Osteoblast (primary cell): ENCODE results near the gene OR7G3. TPM values are rescaled to one million over a fixed set of nuclear protein-coding genes. Genes with fewer than 3 reads are reported as not detected.

Experiments
- DNase-seq: peaks from one replicate; pipeline ENCODE4 v3.0.0; 2011; ENCODE audit warnings: low spot score, mixed read lengths; ENCODE audit not compliant: insufficient read length; ENCODE audit errors: missing footprints
- H2AFZ ChIP-seq: 2 replicates; pipeline ENCODE4 v1.6.0; 2011; ENCODE audit warnings: mild to moderate bottlenecking, low read length
- H3K27ac ChIP-seq: 2 replicates; pipeline ENCODE4 v1.5.1; 2011; ENCODE audit warnings: mild to moderate bottlenecking, low read depth, low read length, moderate library complexity
- H3K27me3 ChIP-seq: 2 replicates; pipeline ENCODE4 v1.6.0; 2012; ENCODE audit warnings: mild to moderate bottlenecking, control low read depth, inconsistent platforms, low read length, moderate library complexity; ENCODE audit not compliant: insufficient read depth
- H3K36me3 ChIP-seq: 2 replicates; pipeline ENCODE4 v1.5.1; 2011; ENCODE audit warnings: mild to moderate bottlenecking, low read length, control low read depth, moderate library complexity; ENCODE audit not compliant: insufficient read depth
- H3K4me1 ChIP-seq: 2 replicates; pipeline ENCODE4 v1.5.1; 2011; ENCODE audit warnings: mild to moderate bottlenecking, low read length, control low read depth, moderate library complexity; ENCODE audit not compliant: insufficient read depth
- H3K4me2 ChIP-seq: 2 replicates; pipeline ENCODE4 v1.6.0; 2011; ENCODE audit warnings: mild to moderate bottlenecking, low read length; ENCODE audit not compliant: insufficient read depth
- H3K4me3 ChIP-seq: fragments of 200-600 bp; sonication (generic); 3 replicates; pipeline ENCODE4 v1.5.1; 2012; ENCODE audit warnings: mild to moderate bottlenecking, low read length, inconsistent platforms; ENCODE audit not compliant: insufficient read depth
- H3K79me2 ChIP-seq: 2 replicates; pipeline ENCODE4 v1.6.0; 2012; ENCODE audit warnings: mild to moderate bottlenecking, low read length, control low read depth, inconsistent platforms; ENCODE audit not compliant: insufficient read depth
- H3K9me3 ChIP-seq: 2 replicates; pipeline ENCODE4 v1.5.1; 2011; ENCODE audit warnings: low read depth, low read length, control low read depth
- H4K20me1 ChIP-seq: 2 replicates; pipeline ENCODE4 v1.6.0; 2012; ENCODE audit warnings: mild to moderate bottlenecking, low read length, control low read depth; ENCODE audit not compliant: insufficient read depth
- total RNA-seq: library from RNA; depleted of rRNA; stranded (reverse); fragments of >200 nt; gene quantifications from 2 replicates; pipeline ENCODE4 v1.2.3, GENCODE V29; 2012
- TF ChIP-seq, protein P1 (sequence below): IDR thresholded peaks from 2 replicates; pipeline ENCODE4 v1.5.1; 2011; ENCODE audit warnings: mild to moderate bottlenecking, low read depth, low read length, moderate library complexity; ENCODE audit errors: extremely low read depth

OR7G3 gene
- total RNA-seq, 1 donor, result not detected

GRCh38 chr19:9165261-9165660 is 38.5 kb upstream of the OR7G3 start:
- no peak overlapping the region for H3K4me3 ChIP-seq
- TF ChIP-seq, protein P1, sequence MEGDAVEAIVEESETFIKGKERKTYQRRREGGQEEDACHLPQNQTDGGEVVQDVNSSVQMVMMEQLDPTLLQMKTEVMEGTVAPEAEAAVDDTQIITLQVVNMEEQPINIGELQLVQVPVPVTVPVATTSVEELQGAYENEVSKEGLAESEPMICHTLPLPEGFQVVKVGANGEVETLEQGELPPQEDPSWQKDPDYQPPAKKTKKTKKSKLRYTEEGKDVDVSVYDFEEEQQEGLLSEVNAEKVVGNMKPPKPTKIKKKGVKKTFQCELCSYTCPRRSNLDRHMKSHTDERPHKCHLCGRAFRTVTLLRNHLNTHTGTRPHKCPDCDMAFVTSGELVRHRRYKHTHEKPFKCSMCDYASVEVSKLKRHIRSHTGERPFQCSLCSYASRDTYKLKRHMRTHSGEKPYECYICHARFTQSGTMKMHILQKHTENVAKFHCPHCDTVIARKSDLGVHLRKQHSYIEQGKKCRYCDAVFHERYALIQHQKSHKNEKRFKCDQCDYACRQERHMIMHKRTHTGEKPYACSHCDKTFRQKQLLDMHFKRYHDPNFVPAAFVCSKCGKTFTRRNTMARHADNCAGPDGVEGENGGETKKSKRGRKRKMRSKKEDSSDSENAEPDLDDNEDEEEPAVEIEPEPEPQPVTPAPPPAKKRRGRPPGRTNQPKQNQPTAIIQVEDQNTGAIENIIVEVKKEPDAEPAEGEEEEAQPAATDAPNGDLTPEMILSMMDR, result no peak
- H3K4me1 ChIP-seq, result no peaks in the 10 kb centered on the region
- H3K27ac ChIP-seq, result no peak overlapping the region
- no peaks in the 10 kb centered on the region for H4K20me1 ChIP-seq
- peaks cover 16% of the 10 kb centered on the region for H3K9me3 ChIP-seq
- peaks cover 3% of the 10 kb centered on the region for H3K79me2 ChIP-seq
- H2AFZ ChIP-seq, result no peak overlapping the region
- no peak overlapping the region for H3K4me2 ChIP-seq
- no peak for DNase-seq
- peaks cover 37% of the 10 kb centered on the region for H3K36me3 ChIP-seq
- no peaks in the 10 kb centered on the region for H3K27me3 ChIP-seq

DNA sequence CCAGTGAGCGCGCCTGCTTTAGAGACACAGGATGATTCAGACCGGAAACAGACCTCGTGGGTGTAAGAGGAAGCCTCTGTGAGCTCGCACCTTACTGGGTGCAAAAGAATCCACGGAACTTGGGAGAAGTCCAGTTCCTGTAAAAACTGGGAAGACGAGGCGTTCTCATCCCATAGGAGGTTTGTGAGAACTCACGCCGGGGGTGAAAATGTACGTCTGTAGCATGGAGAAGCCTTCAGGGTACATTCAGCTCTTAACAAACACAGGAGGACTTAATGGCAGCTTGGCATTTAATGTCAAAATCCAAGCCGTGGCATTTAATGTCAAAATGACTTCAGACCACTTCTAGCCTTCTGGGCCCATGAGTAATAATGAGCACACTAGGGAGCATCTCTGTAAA is 34.7 kb upstream of the OR7G3 start:
- Histone ChIP-seq H3K4me3 (no peak overlapping the region), H3K79me2 (peaks cover 13% of the 10 kb centered on the region), H3K4me1 (no peaks in the 10 kb centered on the region), H3K9me3 (peaks cover 20% of the 10 kb centered on the region), H4K20me1 (no peaks in the 10 kb centered on the region), H3K36me3 (peaks cover 75% of the 10 kb centered on the region), H3K4me2 (no peak overlapping the region), H2AFZ (no peak overlapping the region), H3K27me3 (no peaks in the 10 kb centered on the region), H3K27ac (no peak overlapping the region)
- no peak for DNase-seq
- TF ChIP-seq, protein P1, result no peak

DNA sequence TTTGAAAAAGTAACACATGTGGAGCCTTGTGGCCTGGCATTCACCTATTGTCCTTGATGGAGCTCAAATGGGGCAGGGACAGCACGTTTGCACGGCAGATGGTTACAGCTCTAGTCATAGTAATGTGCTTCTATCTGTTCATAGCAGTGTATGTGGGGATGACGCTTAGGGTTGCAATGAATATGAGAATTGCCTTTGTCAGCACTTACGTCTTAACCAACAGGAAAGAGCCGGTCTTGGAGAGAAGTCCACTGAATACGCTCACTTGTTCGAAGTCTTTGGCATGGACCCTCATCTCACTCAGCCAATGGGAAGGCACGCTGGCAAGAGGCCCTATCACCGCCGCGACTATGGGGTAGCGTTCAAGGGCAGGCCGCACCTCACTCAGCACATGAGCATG is 33.1 kb upstream of the OR7G3 start:
- DNase-seq, result no peak
- H3K4me3 ChIP-seq, result no peak overlapping the region
- no peak overlapping the region for H3K4me2 ChIP-seq
- peaks cover 20% of the 10 kb centered on the region for H3K9me3 ChIP-seq
- TF ChIP-seq, protein P1, result no peak
- H3K4me1 ChIP-seq, result no peaks in the 10 kb centered on the region
- no peak overlapping the region for H2AFZ ChIP-seq
- H3K79me2 ChIP-seq, result peaks cover 28% of the 10 kb centered on the region
- no peak overlapping the region for H3K27ac ChIP-seq
- peaks cover 78% of the 10 kb centered on the region for H3K36me3 ChIP-seq
- H4K20me1 ChIP-seq, result no peaks in the 10 kb centered on the region
- no peaks in the 10 kb centered on the region for H3K27me3 ChIP-seq

DNA sequence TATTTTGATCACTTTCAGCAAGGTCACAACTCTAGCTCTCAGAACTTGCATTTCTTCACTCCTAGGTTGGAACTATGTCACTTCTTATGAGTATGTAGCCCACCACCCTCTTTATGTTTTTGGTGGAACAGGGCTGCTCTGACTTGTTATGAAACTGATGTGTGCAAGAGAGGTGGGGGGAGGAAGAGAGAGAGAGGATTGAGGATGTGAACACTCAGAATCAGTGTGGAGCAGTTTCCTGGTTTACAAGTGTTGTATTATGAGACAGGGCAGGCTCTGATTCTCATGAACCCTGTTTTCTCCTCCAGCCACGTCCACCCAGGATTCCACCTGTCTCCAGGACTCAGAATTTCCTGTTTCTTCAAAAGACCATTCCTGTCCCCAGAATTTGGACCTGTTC is 29.6 kb upstream of the OR7G3 start:
- no peaks in the 10 kb centered on the region for H3K27me3 ChIP-seq
- peaks cover 54% of the 10 kb centered on the region for H3K36me3 ChIP-seq
- no peak overlapping the region for H3K4me2 ChIP-seq
- H3K79me2 ChIP-seq, result peaks cover 62% of the 10 kb centered on the region
- H3K4me1 ChIP-seq, result no peaks in the 10 kb centered on the region
- peaks cover 13% of the 10 kb centered on the region for H4K20me1 ChIP-seq
- H3K4me3 ChIP-seq, result no peak overlapping the region
- TF ChIP-seq, protein P1, result no peak
- H3K27ac ChIP-seq, result no peak overlapping the region
- peaks cover 16% of the 10 kb centered on the region for H3K9me3 ChIP-seq
- DNase-seq, result no peak
- no peak overlapping the region for H2AFZ ChIP-seq
